HG03135 (cell line): ENCODE measurements around the gene DSG3.

Experiments used
- ATAC-seq: cut with Tn5 transposase; IDR thresholded peaks from one replicate; pipeline ENCODE4 v1.9.1; 2021; ENCODE audit warnings: mild to moderate bottlenecking, moderate library complexity; ENCODE audit not compliant: unreplicated experiment

DSG3 gene

GRCh38 chr18:31447530-31448191 lies at the start of gene DSG3:
Gene DSG3, plus strand, starts transcription at chr18:31447741. Its CDS starts 137 bp downstream, at chr18:31447878.
- no peak for ATAC-seq

DNA sequence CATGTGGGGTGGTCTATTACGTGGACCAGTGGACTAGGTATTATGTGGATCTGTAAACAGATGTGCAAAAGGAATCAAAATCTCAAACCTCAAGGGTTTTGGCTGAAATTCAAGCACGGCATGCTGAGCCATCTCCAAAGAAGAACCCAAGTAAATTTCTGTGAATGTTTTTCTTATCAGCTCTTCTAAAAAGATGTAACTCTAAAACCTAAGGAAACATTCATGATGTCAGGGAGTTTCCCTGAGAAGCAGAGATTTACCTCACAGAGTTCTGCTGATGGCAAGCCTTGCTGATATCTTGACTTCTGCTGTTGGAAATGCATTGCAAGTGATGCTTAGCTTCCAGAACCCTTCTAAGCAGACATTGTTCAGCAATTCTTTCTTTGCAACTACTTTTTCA lies 49.4 kb upstream of the DSG3 start:
- ATAC-seq, result no peak

DNA sequence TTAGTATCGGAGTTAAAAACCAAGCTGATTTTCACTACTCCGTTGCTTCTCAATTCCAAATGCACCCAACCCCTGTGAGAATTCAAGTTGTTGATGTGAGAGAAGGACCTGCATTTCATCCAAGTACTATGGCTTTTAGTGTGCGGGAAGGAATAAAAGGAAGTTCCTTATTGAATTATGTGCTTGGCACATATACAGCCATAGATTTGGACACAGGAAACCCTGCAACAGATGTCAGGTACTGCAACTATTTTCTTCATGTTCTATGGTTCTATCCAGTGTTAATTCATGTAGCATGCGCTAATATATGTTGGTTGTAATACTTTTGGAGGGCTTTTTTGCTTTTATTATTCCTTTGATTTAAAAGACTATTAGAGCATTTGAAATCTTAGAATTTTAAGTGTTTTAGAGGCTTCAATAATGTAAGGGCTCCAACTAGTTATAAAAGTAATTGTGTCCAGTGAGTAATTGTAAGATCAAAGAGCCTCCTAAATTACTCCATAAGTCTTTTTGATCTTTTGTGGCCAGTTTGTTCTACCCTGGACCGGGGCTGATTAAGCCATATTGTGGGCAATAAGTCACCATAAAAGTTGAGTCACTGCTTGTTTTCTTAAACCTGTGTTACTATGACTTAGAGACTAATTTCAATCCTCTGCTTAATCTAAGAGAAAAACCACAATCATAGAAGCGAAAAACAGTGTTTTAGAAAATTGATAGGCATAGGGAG lies 48.1 kb upstream of the DSG3 start:
- no peak for ATAC-seq

DNA sequence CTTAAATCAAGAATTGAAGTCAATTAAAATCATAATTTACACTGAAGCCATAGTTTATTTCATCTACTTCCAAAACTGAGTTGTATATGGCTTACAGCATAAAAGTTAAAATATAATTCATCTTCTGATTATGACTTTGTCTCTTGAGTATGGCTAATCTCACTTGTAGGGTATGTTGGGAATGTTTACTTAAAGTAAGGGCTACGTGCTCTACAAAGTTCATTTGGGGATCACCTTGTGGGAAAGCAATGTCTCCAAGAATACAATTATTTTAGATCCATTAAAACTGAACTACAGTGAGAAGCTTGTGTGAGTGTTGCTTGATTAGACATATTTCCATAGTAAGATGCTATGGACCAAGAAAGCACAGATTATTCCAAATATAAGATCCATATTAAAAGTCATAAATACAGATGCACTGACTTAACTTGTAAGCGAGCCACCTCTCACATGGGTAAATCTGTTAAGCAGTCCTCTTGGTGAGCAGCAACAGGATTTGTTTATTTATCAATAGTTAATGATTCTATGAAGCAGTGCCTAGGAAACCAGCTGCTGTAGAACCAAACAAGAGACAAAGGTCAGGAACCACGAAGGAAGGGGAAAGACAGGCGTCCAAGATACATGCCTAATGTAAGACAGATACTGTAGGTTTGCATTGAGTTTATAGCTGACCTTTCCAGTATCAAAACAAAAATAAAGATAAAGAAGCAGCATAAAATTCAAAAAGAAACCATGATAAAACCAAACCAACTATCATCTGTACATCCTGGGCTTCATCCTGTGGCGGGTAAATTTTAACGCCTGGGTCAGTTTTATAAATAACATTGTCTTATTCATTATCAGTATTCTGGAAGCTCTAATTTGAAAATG lies 46.1 kb upstream of the DSG3 start:
- ATAC-seq, result no peak

DNA sequence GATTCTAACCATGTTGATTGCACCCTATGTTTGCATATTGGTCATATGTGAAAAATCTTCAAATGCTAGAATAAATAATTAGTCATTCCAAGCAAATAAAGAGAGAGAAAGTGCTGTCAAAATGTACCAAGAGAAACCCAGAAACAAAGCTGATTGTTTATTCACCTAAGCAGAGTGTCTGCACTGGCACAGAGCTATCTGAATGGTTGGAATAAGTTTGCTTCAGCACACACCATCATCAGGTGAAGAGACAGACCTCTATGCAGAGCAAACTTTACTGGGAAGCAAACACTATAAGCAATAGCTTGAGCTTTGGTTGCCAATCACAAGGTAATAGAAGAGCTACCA lies 45.5 kb upstream of the DSG3 start:
- ATAC-seq, result no peak

GRCh38 chr18:31403409-31403808 lies 44.1 kb upstream of the DSG3 start:
- ATAC-seq, result no peak

DNA sequence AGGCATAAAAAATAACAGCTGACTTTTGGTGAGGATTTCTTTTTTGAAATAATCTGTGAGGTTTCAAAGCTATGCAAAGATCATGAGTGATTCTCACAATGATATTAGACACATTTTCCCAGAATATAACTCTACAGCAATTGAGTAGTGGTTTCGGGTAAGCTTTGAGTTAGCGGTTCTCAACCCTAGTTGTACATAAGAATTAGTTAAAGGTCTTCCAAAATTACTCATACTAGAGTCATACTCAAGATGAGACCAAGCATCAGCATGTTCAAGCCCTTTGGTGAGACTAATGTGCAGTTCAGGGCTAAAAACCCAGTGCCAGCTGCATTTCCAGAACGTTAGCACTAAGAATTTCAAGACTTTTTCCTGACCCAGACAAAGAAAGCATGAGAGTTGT lies 39.9 kb upstream of the DSG3 start:
- ATAC-seq, result no peak

DNA sequence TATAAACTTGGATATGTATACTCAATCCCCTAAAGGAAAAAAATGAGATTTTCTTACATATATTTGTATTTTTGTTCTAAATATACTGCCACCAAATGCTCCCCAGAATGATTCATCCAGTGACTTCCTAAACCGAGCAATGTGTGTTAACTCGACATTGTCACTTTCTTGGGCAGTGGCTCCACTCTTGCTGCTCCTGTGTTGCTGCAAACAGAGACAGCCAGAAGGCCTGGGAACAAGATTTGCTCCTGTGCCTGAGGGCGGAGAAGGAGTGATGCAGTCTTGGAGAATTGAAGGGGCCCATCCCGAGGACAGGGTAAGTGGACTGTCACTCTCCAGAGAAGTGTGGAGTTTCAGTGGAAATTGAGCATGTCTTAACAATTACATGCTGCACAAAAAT lies 38.3 kb upstream of the DSG3 start:
- ATAC-seq, result no peak

DNA sequence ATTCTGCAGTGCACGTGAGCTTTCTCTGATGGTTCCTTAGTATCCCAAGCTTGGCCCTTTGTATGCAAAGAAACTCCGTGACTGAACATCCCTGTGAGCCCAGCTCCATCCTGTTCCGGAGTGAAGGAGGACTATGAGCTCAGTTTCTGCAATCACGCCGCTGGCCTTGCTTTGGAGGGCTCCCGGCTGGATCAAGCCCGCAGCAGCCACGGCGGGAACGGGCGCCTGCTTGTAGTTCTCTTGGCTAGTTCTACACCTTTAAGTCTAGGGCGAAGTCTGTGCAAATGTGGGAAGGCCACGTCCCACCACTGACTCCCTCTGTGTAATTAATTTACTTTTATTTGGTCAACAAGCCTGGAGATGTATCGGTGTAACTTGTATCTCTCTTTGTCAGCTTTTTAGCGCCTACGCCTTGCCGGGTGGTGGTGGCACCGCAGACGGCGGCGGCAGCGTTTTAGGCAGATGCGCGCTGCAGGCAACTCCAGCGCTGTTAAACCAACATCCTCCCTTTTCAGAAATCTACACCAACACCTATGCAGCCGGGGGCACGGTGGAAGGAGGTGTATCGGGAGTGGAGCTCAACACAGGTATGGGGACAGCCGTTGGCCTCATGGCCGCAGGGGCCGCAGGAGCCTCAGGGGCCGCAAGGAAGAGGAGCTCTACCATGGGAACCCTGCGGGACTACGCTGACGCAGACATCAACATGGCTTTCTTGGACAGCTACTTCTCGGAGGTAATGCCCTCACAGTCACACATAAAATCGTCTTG lies 36.6 kb upstream of the DSG3 start:
- ATAC-seq, result no peak

DNA sequence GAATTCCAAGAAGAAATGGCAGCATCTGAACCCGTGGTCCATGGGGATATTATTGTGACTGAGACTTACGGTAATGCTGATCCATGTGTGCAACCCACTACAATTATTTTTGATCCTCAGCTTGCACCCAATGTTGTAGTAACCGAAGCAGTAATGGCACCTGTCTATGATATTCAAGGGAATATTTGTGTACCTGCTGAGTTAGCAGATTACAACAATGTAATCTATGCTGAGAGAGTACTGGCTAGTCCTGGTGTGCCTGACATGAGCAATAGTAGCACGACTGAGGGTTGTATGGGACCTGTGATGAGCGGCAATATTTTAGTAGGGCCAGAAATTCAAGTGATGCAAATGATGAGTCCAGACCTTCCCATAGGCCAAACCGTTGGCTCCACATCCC lies 34.4 kb upstream of the DSG3 start:
- no peak for ATAC-seq

GRCh38 chr18:31417850-31418249 lies 29.7 kb upstream of the DSG3 start:
- ATAC-seq, result no peak

GRCh38 chr18:31419457-31419932 lies 28.0 kb upstream of the DSG3 start:
- ATAC-seq, result no peak

GRCh38 chr18:31420032-31420431 lies 27.5 kb upstream of the DSG3 start:
- ATAC-seq, result no peak

- ATAC-seq, result no peak
These were observed 27.0 kb upstream of the DSG3 start for GRCh38 chr18:31420524-31420923.

- no peak for ATAC-seq
These were observed 23.1 kb upstream of the DSG3 start for GRCh38 chr18:31424383-31424988.

- ATAC-seq, result no peak
These were observed 21.5 kb upstream of the DSG3 start for GRCh38 chr18:31426021-31426420.

DNA sequence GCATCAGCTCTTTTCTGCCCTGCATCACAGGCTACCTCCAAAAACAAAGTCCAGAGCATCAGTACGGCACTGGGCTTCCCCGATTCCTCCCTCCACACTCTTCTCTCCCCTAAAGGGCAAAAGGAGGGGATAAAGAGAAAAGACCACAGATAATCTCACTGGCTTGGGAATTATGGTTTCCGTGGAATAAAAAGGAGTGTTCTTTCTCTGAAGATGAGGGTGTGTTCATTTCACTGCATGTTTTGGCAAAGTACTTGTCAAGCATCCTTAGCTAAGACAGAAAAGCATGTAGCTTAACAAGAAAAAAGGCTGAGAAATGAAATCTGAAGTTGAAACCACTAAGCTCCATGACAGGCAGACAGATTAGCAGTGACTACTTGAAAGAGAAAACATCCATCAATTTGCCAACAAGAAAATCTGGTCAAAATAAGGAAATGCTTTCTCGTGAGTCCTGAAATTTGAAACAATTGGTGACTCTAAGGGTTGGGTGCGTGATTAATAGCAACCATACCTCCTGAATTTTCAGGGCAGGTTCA lies 20.6 kb upstream of the DSG3 start:
- ATAC-seq, result no peak

DNA sequence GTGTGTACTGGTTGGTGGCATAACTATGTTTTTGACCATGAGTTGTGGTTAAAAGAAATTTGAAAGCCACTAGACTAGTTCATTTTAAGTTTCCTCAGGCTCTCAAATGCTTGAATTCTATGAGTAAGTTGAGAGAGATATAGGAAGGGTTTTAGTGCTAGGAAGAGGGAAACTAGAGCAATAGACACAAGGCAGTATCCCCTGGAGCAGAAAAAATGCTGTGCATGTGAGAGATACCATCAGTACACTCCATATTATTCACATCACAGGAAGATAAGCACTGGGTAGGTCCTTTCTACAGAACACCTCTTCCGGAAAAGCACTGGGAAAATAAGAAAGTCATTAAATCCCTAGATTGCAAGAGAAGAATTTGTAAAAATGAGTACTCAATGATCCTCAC lies 19.3 kb upstream of the DSG3 start:
- ATAC-seq, result no peak

GRCh38 chr18:31429623-31430022 lies 17.9 kb upstream of the DSG3 start:
- no peak for ATAC-seq

GRCh38 chr18:31430072-31430471 lies 17.5 kb upstream of the DSG3 start:
- ATAC-seq, result no peak
